C4-2B (cell line): ENCODE data around the gene TMEM52B.

Source experiments
- H3K27ac ChIP-seq: fragments of 450-650 bp; 2 replicates; pipeline ENCODE4 v1.5.1; 2017
- ZFX ChIP-seq: fragments of 450-650 bp; IDR thresholded peaks from 2 replicates; pipeline ENCODE4 v1.6.1; 2017
- TF ChIP-seq, protein P1 (sequence below): fragments of 450-650 bp; conservative IDR thresholded peaks from 2 replicates; pipeline ENCODE4 v1.5.1; 2017; ENCODE audit warnings: mild to moderate bottlenecking

TMEM52B gene

DNA sequence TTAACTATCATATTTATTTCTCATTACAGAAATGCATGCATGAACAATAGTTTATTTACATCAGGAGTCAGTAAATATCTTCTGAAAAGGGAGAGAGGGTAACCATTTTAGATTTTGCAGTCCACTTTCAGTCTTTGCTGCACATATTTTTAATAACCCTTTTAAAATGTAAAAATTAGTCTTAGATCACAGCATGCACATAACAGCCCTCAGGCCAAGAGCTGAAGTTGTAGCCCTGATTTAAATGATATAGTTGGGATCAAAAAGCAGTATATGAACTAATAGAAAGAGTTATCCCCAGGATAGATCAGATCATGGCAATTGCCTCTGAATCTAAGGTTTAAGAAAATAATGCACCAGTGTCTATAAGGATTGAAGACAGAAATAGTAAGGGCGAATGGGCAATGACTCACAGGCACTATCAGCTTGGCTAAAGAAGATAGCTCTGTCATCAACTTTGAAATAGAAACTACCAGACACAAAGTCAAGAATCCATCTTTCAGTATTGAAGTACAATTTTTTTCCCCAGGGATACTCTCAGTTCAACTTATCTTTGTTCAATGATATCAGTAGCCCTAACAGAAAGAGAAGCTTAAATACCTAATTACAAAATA is 35.7 kb upstream of the TMEM52B start:
- H3K27ac ChIP-seq: no peak overlapping the region
- no peak for TF ChIP-seq ZFX
- TF ChIP-seq, protein P1, sequence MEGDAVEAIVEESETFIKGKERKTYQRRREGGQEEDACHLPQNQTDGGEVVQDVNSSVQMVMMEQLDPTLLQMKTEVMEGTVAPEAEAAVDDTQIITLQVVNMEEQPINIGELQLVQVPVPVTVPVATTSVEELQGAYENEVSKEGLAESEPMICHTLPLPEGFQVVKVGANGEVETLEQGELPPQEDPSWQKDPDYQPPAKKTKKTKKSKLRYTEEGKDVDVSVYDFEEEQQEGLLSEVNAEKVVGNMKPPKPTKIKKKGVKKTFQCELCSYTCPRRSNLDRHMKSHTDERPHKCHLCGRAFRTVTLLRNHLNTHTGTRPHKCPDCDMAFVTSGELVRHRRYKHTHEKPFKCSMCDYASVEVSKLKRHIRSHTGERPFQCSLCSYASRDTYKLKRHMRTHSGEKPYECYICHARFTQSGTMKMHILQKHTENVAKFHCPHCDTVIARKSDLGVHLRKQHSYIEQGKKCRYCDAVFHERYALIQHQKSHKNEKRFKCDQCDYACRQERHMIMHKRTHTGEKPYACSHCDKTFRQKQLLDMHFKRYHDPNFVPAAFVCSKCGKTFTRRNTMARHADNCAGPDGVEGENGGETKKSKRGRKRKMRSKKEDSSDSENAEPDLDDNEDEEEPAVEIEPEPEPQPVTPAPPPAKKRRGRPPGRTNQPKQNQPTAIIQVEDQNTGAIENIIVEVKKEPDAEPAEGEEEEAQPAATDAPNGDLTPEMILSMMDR: no peak

DNA sequence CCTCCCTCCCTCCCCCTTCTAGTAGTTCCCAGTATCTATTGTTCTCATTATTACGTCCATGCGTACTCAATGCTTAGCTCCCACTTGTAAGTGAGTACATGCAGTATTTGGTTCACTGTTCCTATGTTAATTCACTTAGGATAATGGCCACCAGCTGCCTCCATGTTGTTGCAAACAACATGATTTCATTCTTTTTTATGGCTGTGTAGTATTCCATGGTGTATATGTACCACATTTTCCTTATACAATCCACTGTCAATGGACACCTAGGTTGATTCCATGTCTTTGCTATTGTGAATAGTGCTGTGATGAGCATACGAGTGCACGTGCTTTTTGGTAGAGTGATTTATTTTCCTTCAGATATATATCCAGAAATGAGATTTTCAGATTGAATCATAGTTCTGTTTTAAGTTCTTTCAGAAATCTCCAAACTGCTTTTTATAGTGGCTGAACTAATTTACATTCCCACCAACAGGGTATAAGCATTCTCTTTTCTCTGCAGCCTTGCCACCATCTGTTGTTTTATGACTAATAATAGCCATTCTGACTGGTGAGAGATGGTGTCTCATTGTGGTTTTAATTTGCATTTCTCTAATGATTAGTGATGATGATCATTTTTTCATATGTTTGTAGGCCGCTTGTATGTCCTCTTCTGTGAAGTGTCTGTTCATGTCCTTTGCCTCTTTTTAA is 31.0 kb upstream of the TMEM52B start:
- H3K27ac ChIP-seq: no peak overlapping the region
- TF ChIP-seq, protein P1: no peak
- TF ChIP-seq ZFX: no peak

DNA sequence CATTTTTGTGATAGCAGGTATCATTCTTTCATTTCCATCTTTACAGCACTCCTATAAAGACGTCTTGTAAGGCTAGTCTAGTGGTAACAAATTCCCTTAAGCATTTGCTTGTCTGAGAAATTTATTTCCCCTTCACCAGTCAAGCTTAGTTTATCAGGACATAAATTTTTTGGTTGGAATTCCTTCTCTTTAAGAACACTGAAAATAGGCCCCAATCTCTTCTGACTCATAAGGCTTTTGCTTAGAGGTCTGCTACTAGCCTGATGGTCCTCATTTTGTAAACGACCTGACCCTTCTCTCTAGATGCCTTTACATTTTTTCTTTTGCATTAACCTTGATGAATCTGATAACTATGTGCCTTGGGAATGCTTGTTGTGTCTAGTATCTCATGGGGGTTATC is 27.2 kb upstream of the TMEM52B start:
- H3K27ac ChIP-seq: no peak overlapping the region
- TF ChIP-seq, protein P1: no peak
- TF ChIP-seq ZFX: no peak

DNA sequence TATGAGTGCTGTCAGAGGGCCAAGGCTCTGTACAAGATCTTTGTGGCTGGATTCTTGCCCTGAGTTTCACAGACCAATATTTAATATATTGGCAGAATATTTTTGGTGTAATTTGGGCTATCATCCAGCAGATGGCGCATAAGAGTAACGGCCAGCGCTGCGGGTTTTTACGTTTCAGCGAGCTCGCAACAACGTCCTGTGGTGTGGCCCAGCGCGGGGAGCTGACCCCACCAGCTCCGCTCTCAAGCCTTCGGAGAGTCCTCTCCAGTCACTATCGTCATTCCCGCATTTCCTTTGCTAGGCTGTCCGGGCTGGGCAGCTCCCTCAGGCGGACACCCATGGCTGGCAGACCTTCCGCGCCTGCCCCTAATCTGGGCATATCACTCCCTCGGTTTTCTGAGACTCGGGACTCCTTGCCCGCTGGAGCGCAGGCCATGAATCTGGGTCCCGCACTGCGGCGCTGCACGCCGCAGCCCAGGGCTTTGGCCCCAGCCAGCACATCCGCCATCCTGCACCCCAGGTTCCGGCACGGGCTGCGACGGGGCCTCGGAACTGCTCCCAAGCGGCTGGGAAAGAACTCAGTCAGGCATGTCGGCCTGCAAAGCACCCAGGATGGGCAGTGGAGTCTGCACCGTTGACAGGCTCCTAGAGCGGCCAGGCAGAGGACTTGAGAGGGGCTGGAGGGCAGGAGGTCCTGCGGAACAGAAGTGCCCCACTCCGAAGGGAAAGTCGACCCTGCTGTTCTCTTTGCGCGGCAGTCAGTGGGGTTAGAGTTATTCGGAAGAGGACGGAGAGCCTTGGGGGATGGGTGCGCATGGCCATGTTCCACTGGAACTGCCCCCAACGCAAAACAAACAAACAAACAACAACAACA is 25.3 kb upstream of the TMEM52B start:
- no peak overlapping the region; the same call in 1 of the 2 replicates for H3K27ac ChIP-seq
- TF ChIP-seq, protein P1: peak; percentile 93
- no peak for TF ChIP-seq ZFX

GRCh38 chr12:10154145-10154496 is 24.7 kb upstream of the TMEM52B start:
- H3K27ac ChIP-seq: no peak overlapping the region
- TF ChIP-seq, protein P1: no peak
- no peak for TF ChIP-seq ZFX

GRCh38 chr12:10155966-10156365 is 22.9 kb upstream of the TMEM52B start:
- TF ChIP-seq, protein P1: no peak
- no peak for TF ChIP-seq ZFX
- H3K27ac ChIP-seq: no peak overlapping the region

DNA sequence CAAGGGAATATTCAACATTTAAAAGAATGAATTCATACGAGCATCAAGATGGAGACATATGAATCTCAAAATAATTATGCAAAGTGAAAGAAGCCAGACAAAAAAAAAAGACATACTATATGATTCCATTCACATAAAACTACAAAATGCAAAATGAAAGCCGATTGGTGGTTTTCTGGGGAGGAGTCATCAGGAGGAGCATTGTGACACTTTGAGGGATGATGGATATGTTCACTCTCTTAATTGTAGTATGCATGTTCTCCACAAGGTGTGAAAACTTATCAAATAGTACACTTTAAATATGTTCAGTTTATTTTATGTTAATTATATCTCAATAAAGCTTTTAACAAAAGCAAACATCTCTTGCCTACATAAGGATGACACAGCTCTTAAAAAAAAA is 20.4 kb upstream of the TMEM52B start:
- no peak overlapping the region for H3K27ac ChIP-seq
- TF ChIP-seq, protein P1: no peak; the same call in none of the 2 replicates
- TF ChIP-seq ZFX: no peak
